ENCODE results near the gene XRCC1.
A peak's percentile ranks its signal among the peaks of the same experiment; 100 is the strongest.
"Not testable (repeated sequence)": the region's sequence is repeated elsewhere in the genome, so short reads cannot be mapped to it uniquely, and the experiment has no call there.

Gene XRCC1

GRCh38 chr19:43598445-43599240 lies 23.3 kb upstream of the XRCC1 start:
- DNase-seq: no peak

- no peak for DNase-seq
Measured at GRCh38 chr19:43597876-43598275, 22.5 kb upstream of the XRCC1 start.

- DNase-seq: no peak
Measured at GRCh38 chr19:43596842-43597461, 21.6 kb upstream of the XRCC1 start.

GRCh38 chr19:43595999-43596841 lies 20.9 kb upstream of the XRCC1 start, which contains the start of the genes IRGQ and ZNF576:
TSS of gene IRGQ (minus strand) at chr19:43596134. CDS start at chr19:43595338, 796 bp downstream.
TSS of gene ZNF576 (plus strand) at chr19:43596595. CDS start at chr19:43597109, 514 bp downstream.
- DNase-seq: peak; percentile 100

- DNase-seq: no peak
Measured at GRCh38 chr19:43595605-43595998, 20.3 kb upstream of the XRCC1 start.

- peak; percentile 82 for DNase-seq
Measured at GRCh38 chr19:43594710-43595604, 19.6 kb upstream of the XRCC1 start.

GRCh38 chr19:43594081-43594697 lies 18.9 kb upstream of the XRCC1 start:
- no peak for DNase-seq

- DNase-seq: no peak
Measured at GRCh38 chr19:43592800-43593350, 17.5 kb upstream of the XRCC1 start.

- DNase-seq: no peak
Measured at GRCh38 chr19:43591904-43592772, 16.8 kb upstream of the XRCC1 start.

GRCh38 chr19:43589678-43590077 lies 14.4 kb upstream of the XRCC1 start:
- no peak for DNase-seq

GRCh38 chr19:43589277-43589676 lies 13.9 kb upstream of the XRCC1 start:
- no peak for DNase-seq

GRCh38 chr19:43587029-43587428 lies 11.7 kb upstream of the XRCC1 start:
- DNase-seq: not testable (repeated sequence)

GRCh38 chr19:43586346-43586745 lies 11.0 kb upstream of the XRCC1 start:
- no peak for DNase-seq

- DNase-seq: no peak
Measured at GRCh38 chr19:43584484-43584883, 9.2 kb upstream of the XRCC1 start.

- no peak for DNase-seq
Measured at GRCh38 chr19:43582495-43582894, 7.2 kb upstream of the XRCC1 start.

GRCh38 chr19:43581467-43581866 lies 6.1 kb upstream of the XRCC1 start:
- DNase-seq: no peak

- no peak for DNase-seq
Measured at GRCh38 chr19:43578787-43579186, 3.5 kb upstream of the XRCC1 start.

GRCh38 chr19:43575955-43576878 lies 890 bp upstream of the XRCC1 start:
- no peak for DNase-seq

GRCh38 chr19:43574424-43575155 lies 737 bp downstream of the XRCC1 start:
- DNase-seq: no peak

All from CD4-positive, alpha-beta T cell treated with Interleukin-21 for 1 hour (primary cell).